ENCODE measurements around the gene TMEM255B. TPM values are rescaled to one million over a fixed set of nuclear protein-coding genes. Genes with fewer than 3 reads are reported as not detected.

TMEM255B gene
- total RNA-seq, 1 experiment from 2014 or later: 26.3 TPM

GRCh38 chr13:113747291-113747833, 11.7 kb upstream of the TMEM255B start:
- H3K27me3 ChIP-seq (ENCODE audit: control insufficient read depth, insufficient read depth, low read length): no peaks in the 10 kb centered on the region
- H3K36me3 ChIP-seq (ENCODE audit: control insufficient read depth, insufficient read depth, low read length): no peaks in the 10 kb centered on the region
- ChIA-PET CTCF (no interaction called here), POLR2A (no interaction called here)
- no peak overlapping the region for H3K4me3 ChIP-seq (ENCODE audit: low read depth in 2 of 2, low read length in 2 of 2)
- ATAC-seq: no peak
- BruUV-seq (replicated peaks): no TSS peak
- no peak overlapping the region for H3K27ac ChIP-seq (ENCODE audit: low read length)
- TF ChIP-seq CTCF (IDR thresholded peaks at IDR 0.05) (no peak), SIN3A (IDR thresholded peaks at IDR 0.05; ENCODE audit: borderline replicate concordance, insufficient read depth, low read depth, low read length) (no peak), TCF7L2 (IDR thresholded peaks at IDR 0.05; ENCODE audit: low read depth, low read length) (no peak), POLR2AphosphoS5 (IDR thresholded peaks at IDR 0.05; ENCODE audit: low read depth, low read length) (no peak)
- TF ChIP-seq, protein P1, sequence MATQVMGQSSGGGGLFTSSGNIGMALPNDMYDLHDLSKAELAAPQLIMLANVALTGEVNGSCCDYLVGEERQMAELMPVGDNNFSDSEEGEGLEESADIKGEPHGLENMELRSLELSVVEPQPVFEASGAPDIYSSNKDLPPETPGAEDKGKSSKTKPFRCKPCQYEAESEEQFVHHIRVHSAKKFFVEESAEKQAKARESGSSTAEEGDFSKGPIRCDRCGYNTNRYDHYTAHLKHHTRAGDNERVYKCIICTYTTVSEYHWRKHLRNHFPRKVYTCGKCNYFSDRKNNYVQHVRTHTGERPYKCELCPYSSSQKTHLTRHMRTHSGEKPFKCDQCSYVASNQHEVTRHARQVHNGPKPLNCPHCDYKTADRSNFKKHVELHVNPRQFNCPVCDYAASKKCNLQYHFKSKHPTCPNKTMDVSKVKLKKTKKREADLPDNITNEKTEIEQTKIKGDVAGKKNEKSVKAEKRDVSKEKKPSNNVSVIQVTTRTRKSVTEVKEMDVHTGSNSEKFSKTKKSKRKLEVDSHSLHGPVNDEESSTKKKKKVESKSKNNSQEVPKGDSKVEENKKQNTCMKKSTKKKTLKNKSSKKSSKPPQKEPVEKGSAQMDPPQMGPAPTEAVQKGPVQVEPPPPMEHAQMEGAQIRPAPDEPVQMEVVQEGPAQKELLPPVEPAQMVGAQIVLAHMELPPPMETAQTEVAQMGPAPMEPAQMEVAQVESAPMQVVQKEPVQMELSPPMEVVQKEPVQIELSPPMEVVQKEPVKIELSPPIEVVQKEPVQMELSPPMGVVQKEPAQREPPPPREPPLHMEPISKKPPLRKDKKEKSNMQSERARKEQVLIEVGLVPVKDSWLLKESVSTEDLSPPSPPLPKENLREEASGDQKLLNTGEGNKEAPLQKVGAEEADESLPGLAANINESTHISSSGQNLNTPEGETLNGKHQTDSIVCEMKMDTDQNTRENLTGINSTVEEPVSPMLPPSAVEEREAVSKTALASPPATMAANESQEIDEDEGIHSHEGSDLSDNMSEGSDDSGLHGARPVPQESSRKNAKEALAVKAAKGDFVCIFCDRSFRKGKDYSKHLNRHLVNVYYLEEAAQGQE (IDR thresholded peaks at IDR 0.05; ENCODE audit: insufficient read depth in 1 of 2, low read depth in 2 of 2, low read length in 1 of 2): no peak
- DNase-seq (ENCODE audit: low read depth, low spot score): no peak
- no peaks in the 10 kb centered on the region for H3K9me3 ChIP-seq (ENCODE audit: control insufficient read depth, insufficient read depth, low read depth, low read length)
- intact Hi-C loops (cut with micrococcal nuclease; ENCODE audit: unreplicated experiment) (no loop called here), in situ Hi-C loops (cut with HindIII; ENCODE audit: low pct_unique_long_range_greater_than_20kb, low sequenced_read_pairs) (no loop called here)
- H3K4me1 ChIP-seq (ENCODE audit: control insufficient read depth, insufficient read depth, low read length): no peaks in the 10 kb centered on the region

- Histone ChIP-seq H3K9me3 (ENCODE audit: control insufficient read depth, insufficient read depth, low read depth, low read length) (no peaks in the 10 kb centered on the region), H3K4me1 (ENCODE audit: control insufficient read depth, insufficient read depth, low read length) (no peaks in the 10 kb centered on the region), H3K27ac (ENCODE audit: low read length) (no peak overlapping the region), H3K4me3 (ENCODE audit: low read depth in 2 of 2, low read length in 2 of 2) (no peak overlapping the region), H3K36me3 (ENCODE audit: control insufficient read depth, insufficient read depth, low read length) (no peaks in the 10 kb centered on the region), H3K27me3 (ENCODE audit: control insufficient read depth, insufficient read depth, low read length) (no peaks in the 10 kb centered on the region)
- ATAC-seq (no peak), DNase-seq (ENCODE audit: low read depth, low spot score) (no peak)
- ChIA-PET POLR2A (no interaction called here), CTCF (no interaction called here)
- intact Hi-C loops (cut with micrococcal nuclease; ENCODE audit: unreplicated experiment): no loop called here
- in situ Hi-C loops (cut with HindIII; ENCODE audit: low pct_unique_long_range_greater_than_20kb, low sequenced_read_pairs): no loop called here
- TF ChIP-seq, protein P1 (IDR thresholded peaks at IDR 0.05; ENCODE audit: insufficient read depth in 1 of 2, low read depth in 2 of 2, low read length in 1 of 2): no peak
- TF ChIP-seq SIN3A (IDR thresholded peaks at IDR 0.05; ENCODE audit: borderline replicate concordance, insufficient read depth, low read depth, low read length) (no peak), POLR2AphosphoS5 (IDR thresholded peaks at IDR 0.05; ENCODE audit: low read depth, low read length) (no peak), TCF7L2 (IDR thresholded peaks at IDR 0.05; ENCODE audit: low read depth, low read length) (no peak), CTCF (IDR thresholded peaks at IDR 0.05) (no peak)
- no TSS peak for BruUV-seq (replicated peaks)
Measured at GRCh38 chr13:113748101-113748861, 10.7 kb upstream of the TMEM255B start.

All from Panc1 (cell line).